ENCODE data around the gene JAML. TPM values are rescaled to one million over a fixed set of nuclear protein-coding genes. Genes with fewer than 3 reads are reported as not detected.

JAML gene
- total RNA-seq, 1 experiment from 2014 or later: not detected

GRCh38 chr11:118215765-118216164, 9.0 kb downstream of the JAML start:
- H3K4me3 ChIP-seq (ENCODE audit: insufficient read depth, low read depth, low read length): no peak overlapping the region
- DNase-seq: no peak

GRCh38 chr11:118215262-118215661, 9.5 kb downstream of the JAML start:
- no peaks in the 10 kb centered on the region for H3K27me3 ChIP-seq (ENCODE audit: control insufficient read depth, insufficient read depth, low read length)
- no peak for DNase-seq
- H3K36me3 ChIP-seq (replicated peaks; ENCODE audit: control insufficient read depth, insufficient read depth, low read length): no peaks in the 10 kb centered on the region
- no peak overlapping the region for H3K4me3 ChIP-seq (ENCODE audit: insufficient read depth, low read depth, low read length)

More at GRCh38 chr11:118215765-118216164, 9.0 kb downstream of the JAML start:
- H3K36me3 ChIP-seq (replicated peaks; ENCODE audit: control insufficient read depth, insufficient read depth, low read length): no peaks in the 10 kb centered on the region
- no peaks in the 10 kb centered on the region for H3K27me3 ChIP-seq (ENCODE audit: control insufficient read depth, insufficient read depth, low read length)

GRCh38 chr11:118214210-118214914, 10.4 kb downstream of the JAML start:
- H3K36me3 ChIP-seq (replicated peaks; ENCODE audit: control insufficient read depth, insufficient read depth, low read length): no peaks in the 10 kb centered on the region
- no peak for DNase-seq
- H3K4me3 ChIP-seq (ENCODE audit: insufficient read depth, low read depth, low read length): no peak overlapping the region
- no peaks in the 10 kb centered on the region for H3K27me3 ChIP-seq (ENCODE audit: control insufficient read depth, insufficient read depth, low read length)

GRCh38 chr11:118213781-118214180, 11.0 kb downstream of the JAML start:
- H3K27me3 ChIP-seq (ENCODE audit: control insufficient read depth, insufficient read depth, low read length): no peaks in the 10 kb centered on the region
- no peak for DNase-seq
- H3K36me3 ChIP-seq (replicated peaks; ENCODE audit: control insufficient read depth, insufficient read depth, low read length): no peaks in the 10 kb centered on the region
- H3K4me3 ChIP-seq (ENCODE audit: insufficient read depth, low read depth, low read length): no peak overlapping the region

GRCh38 chr11:118213201-118213600, 11.6 kb downstream of the JAML start:
- Histone ChIP-seq H3K36me3 (replicated peaks; ENCODE audit: control insufficient read depth, insufficient read depth, low read length) (no peaks in the 10 kb centered on the region), H3K4me3 (ENCODE audit: insufficient read depth, low read depth, low read length) (no peak overlapping the region), H3K27me3 (ENCODE audit: control insufficient read depth, insufficient read depth, low read length) (no peaks in the 10 kb centered on the region)
- DNase-seq: no peak

- Histone ChIP-seq H3K27me3 (ENCODE audit: control insufficient read depth, insufficient read depth, low read length) (no peaks in the 10 kb centered on the region), H3K36me3 (replicated peaks; ENCODE audit: control insufficient read depth, insufficient read depth, low read length) (no peaks in the 10 kb centered on the region), H3K4me3 (ENCODE audit: insufficient read depth, low read depth, low read length) (no peak overlapping the region)
- no peak for DNase-seq
These were observed 12.0 kb downstream of the JAML start for GRCh38 chr11:118212781-118213191.

GRCh38 chr11:118212131-118212725, 12.6 kb downstream of the JAML start:
- Histone ChIP-seq H3K27me3 (ENCODE audit: control insufficient read depth, insufficient read depth, low read length) (no peaks in the 10 kb centered on the region), H3K4me3 (ENCODE audit: insufficient read depth, low read depth, low read length) (no peak overlapping the region), H3K36me3 (replicated peaks; ENCODE audit: control insufficient read depth, insufficient read depth, low read length) (no peaks in the 10 kb centered on the region)
- DNase-seq: no peak

- Histone ChIP-seq H3K36me3 (replicated peaks; ENCODE audit: control insufficient read depth, insufficient read depth, low read length) (no peaks in the 10 kb centered on the region), H3K4me3 (ENCODE audit: insufficient read depth, low read depth, low read length) (no peak overlapping the region), H3K27me3 (ENCODE audit: control insufficient read depth, insufficient read depth, low read length) (no peaks in the 10 kb centered on the region)
- DNase-seq: peak; percentile 62
These were observed 13.8 kb downstream of the JAML start for GRCh38 chr11:118211006-118211405.

- no peak for DNase-seq
These were observed 14.5 kb downstream of the JAML start for GRCh38 chr11:118210323-118210722.

GRCh38 chr11:118209033-118209432, 15.8 kb downstream of the JAML start:
- no peaks in the 10 kb centered on the region for H3K36me3 ChIP-seq (replicated peaks; ENCODE audit: control insufficient read depth, insufficient read depth, low read length)
- no peak for DNase-seq
- 0 out of 2 replicates have a peak, but pooled peaks cover 3% of the 10 kb centered on the region for H3K27me3 ChIP-seq (ENCODE audit: control insufficient read depth, insufficient read depth, low read length)
- no peak overlapping the region for H3K4me3 ChIP-seq (ENCODE audit: insufficient read depth, low read depth, low read length)

More at GRCh38 chr11:118210323-118210722, 14.5 kb downstream of the JAML start:
- Histone ChIP-seq H3K27me3 (ENCODE audit: control insufficient read depth, insufficient read depth, low read length) (no peaks in the 10 kb centered on the region), H3K36me3 (replicated peaks; ENCODE audit: control insufficient read depth, insufficient read depth, low read length) (no peaks in the 10 kb centered on the region), H3K4me3 (ENCODE audit: insufficient read depth, low read depth, low read length) (no peak overlapping the region)

GRCh38 chr11:118207079-118207478, 17.7 kb downstream of the JAML start:
- DNase-seq: no peak
- Histone ChIP-seq H3K27me3 (ENCODE audit: control insufficient read depth, insufficient read depth, low read length) (0 out of 2 replicates have a peak, but pooled peaks cover 3% of the 10 kb centered on the region), H3K36me3 (replicated peaks; ENCODE audit: control insufficient read depth, insufficient read depth, low read length) (no peaks in the 10 kb centered on the region), H3K4me3 (ENCODE audit: insufficient read depth, low read depth, low read length) (no peak overlapping the region)

- H3K4me3 ChIP-seq (ENCODE audit: insufficient read depth, low read depth, low read length): no peak overlapping the region
- H3K27me3 ChIP-seq (ENCODE audit: control insufficient read depth, insufficient read depth, low read length): 0 out of 2 replicates have a peak, but pooled peaks cover 3% of the 10 kb centered on the region
- no peak for DNase-seq
- H3K36me3 ChIP-seq (replicated peaks; ENCODE audit: control insufficient read depth, insufficient read depth, low read length): no peaks in the 10 kb centered on the region
These were observed 18.3 kb downstream of the JAML start for GRCh38 chr11:118206391-118207031.

- Histone ChIP-seq H3K4me3 (ENCODE audit: insufficient read depth, low read depth, low read length) (no peak overlapping the region), H3K27me3 (ENCODE audit: control insufficient read depth, insufficient read depth, low read length) (0 out of 2 replicates have a peak, but pooled peaks cover 3% of the 10 kb centered on the region), H3K36me3 (replicated peaks; ENCODE audit: control insufficient read depth, insufficient read depth, low read length) (no peaks in the 10 kb centered on the region)
- no peak for DNase-seq
These were observed 19.0 kb downstream of the JAML start for GRCh38 chr11:118205606-118206378.

GRCh38 chr11:118202599-118203422, 22.0 kb downstream of the JAML start:
- Histone ChIP-seq H3K36me3 (replicated peaks; ENCODE audit: control insufficient read depth, insufficient read depth, low read length) (no peaks in the 10 kb centered on the region), H3K4me3 (ENCODE audit: insufficient read depth, low read depth, low read length) (no peak overlapping the region), H3K27me3 (ENCODE audit: control insufficient read depth, insufficient read depth, low read length) (0 out of 2 replicates have a peak, but pooled peaks cover 3% of the 10 kb centered on the region)
- DNase-seq: no peak
